ENCODE data around the gene AUNIP.
A peak's percentile ranks its signal among the peaks of the same experiment; 100 is the strongest.

AUNIP gene

GRCh38 chr1:25871704-25872494 is 12.6 kb upstream of the AUNIP start:
- TF ChIP-seq MAX (IDR thresholded peaks at IDR 0.05; ENCODE audit: low read depth, low read length) (no peak), POLR2A (IDR thresholded peaks at IDR 0.05; ENCODE audit: extremely low read depth, insufficient read length) (no peak), MYC (IDR thresholded peaks at IDR 0.05; ENCODE audit: low read depth, low read length) (no peak), CTCF (IDR thresholded peaks at IDR 0.05; ENCODE audit: low read depth, low read length) (no peak)
- no peak overlapping the region for H3K4me3 ChIP-seq (ENCODE audit: low read depth, low read length)
- DNase-seq (ENCODE audit: low read depth) = no peak

GRCh38 chr1:25871086-25871703 is 11.9 kb upstream of the AUNIP start:
- DNase-seq (ENCODE audit: low read depth) = peak; percentile 72
- TF ChIP-seq MAX (IDR thresholded peaks at IDR 0.05; ENCODE audit: low read depth, low read length) (peak; percentile 23; the same call in 1 of the 2 replicates), POLR2A (IDR thresholded peaks at IDR 0.05; ENCODE audit: extremely low read depth, insufficient read length) (no peak)
- no peak overlapping the region for H3K4me3 ChIP-seq (ENCODE audit: low read depth, low read length)

GRCh38 chr1:25870614-25871013 is 11.4 kb upstream of the AUNIP start:
- TF ChIP-seq MAX (IDR thresholded peaks at IDR 0.05; ENCODE audit: low read depth, low read length) = no peak
- no peak for TF ChIP-seq CTCF (IDR thresholded peaks at IDR 0.05; ENCODE audit: low read depth, low read length)
- no peak for TF ChIP-seq MYC (IDR thresholded peaks at IDR 0.05; ENCODE audit: low read depth, low read length)
- no peak for TF ChIP-seq POLR2A (IDR thresholded peaks at IDR 0.05; ENCODE audit: extremely low read depth, insufficient read length)
- no peak overlapping the region for H3K4me3 ChIP-seq (ENCODE audit: low read depth, low read length)
- no peak for DNase-seq (ENCODE audit: low read depth)

- DNase-seq (ENCODE audit: low read depth) = peak; percentile 55
- no peak overlapping the region for H3K4me3 ChIP-seq (ENCODE audit: low read depth, low read length)
- no peak for TF ChIP-seq MYC (IDR thresholded peaks at IDR 0.05; ENCODE audit: low read depth, low read length)
- TF ChIP-seq POLR2A (IDR thresholded peaks at IDR 0.05; ENCODE audit: extremely low read depth, insufficient read length) = no peak
- no peak for TF ChIP-seq CTCF (IDR thresholded peaks at IDR 0.05; ENCODE audit: low read depth, low read length)
- no peak for TF ChIP-seq MAX (IDR thresholded peaks at IDR 0.05; ENCODE audit: low read depth, low read length)
Measured at GRCh38 chr1:25869909-25870606, 10.8 kb upstream of the AUNIP start.

GRCh38 chr1:25867210-25867991 is 8.1 kb upstream of the AUNIP start:
- DNase-seq (ENCODE audit: low read depth) = no peak
- no peak overlapping the region for H3K4me3 ChIP-seq (ENCODE audit: low read depth, low read length)
- TF ChIP-seq MAX (IDR thresholded peaks at IDR 0.05; ENCODE audit: low read depth, low read length) (no peak), MYC (IDR thresholded peaks at IDR 0.05; ENCODE audit: low read depth, low read length) (no peak), POLR2A (IDR thresholded peaks at IDR 0.05; ENCODE audit: extremely low read depth, insufficient read length) (no peak), CTCF (IDR thresholded peaks at IDR 0.05; ENCODE audit: low read depth, low read length) (no peak)
